GM19324 (cell line): ENCODE data around the gene GARNL3.

Experiments
- ATAC-seq: cut with Tn5 transposase; IDR thresholded peaks from one replicate; pipeline ENCODE4 v1.9.1; 2021; ENCODE audit warnings: mild to moderate bottlenecking, moderate library complexity; ENCODE audit not compliant: unreplicated experiment, low FRiP score

GARNL3 gene

GRCh38 chr9:127398715-127399400, 134.3 kb downstream of the GARNL3 start:
- ATAC-seq, result no peak

DNA sequence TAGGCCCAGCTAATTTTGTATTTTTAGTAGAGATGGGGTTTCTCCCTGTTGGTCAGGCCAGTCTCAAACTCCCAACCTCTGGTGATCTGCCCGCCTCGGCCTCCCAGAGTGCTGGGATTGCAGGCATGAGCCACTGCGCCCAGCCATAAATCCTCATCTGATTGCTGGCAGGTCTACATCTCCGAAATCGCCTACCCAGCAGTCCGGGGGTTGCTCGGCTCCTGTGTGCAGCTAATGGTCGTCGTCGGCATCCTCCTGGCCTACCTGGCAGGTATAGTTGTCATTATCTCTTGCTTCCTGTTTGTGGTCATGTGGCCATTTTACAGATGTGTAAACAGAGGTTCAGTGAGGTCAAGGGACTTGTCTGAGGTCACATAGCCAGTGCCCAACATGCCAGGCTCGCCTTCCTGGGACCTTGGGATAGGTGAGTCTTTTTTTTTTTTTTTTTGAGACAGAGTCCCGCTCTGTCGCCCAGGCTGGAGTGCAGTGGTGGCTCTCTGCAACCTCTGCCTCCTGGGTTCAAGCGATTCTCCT, 135.2 kb downstream of the GARNL3 start:
- ATAC-seq, result no peak

- ATAC-seq, result no peak
These were observed 138.0 kb downstream of the GARNL3 start for GRCh38 chr9:127402401-127403090.

DNA sequence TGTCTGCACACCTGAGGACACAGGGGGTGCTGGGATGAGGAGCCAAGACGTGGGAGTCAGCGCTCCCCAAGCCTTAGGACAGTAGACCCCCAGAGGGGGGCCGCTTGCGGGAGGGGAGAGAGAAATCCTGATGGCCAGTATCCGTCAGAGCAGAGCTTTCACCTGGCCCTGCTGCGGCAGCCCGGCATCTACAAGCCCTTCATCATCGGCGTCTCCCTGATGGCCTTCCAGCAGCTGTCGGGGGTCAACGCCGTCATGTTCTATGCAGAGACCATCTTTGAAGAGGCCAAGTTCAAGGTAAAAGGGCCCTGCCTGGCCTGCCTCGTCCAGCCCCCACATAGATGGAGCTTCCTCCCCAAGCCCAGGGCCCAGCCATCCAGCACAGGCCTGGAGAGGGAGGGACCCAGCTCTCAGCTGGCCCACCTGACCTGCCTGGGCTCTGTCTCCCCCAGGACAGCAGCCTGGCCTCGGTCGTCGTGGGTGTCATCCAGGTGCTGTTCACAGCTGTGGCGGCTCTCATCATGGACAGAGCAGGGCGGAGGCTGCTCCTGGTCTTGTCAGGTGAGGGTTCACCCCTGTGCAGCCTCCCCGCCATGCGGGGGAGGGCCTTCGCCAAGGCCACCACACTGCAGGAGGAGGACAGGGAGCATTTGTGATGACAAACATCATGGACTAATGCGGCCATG, 139.1 kb downstream of the GARNL3 start:
- ATAC-seq, result no peak

- ATAC-seq, result no peak
These were observed 140.1 kb downstream of the GARNL3 start for GRCh38 chr9:127404631-127405030.

DNA sequence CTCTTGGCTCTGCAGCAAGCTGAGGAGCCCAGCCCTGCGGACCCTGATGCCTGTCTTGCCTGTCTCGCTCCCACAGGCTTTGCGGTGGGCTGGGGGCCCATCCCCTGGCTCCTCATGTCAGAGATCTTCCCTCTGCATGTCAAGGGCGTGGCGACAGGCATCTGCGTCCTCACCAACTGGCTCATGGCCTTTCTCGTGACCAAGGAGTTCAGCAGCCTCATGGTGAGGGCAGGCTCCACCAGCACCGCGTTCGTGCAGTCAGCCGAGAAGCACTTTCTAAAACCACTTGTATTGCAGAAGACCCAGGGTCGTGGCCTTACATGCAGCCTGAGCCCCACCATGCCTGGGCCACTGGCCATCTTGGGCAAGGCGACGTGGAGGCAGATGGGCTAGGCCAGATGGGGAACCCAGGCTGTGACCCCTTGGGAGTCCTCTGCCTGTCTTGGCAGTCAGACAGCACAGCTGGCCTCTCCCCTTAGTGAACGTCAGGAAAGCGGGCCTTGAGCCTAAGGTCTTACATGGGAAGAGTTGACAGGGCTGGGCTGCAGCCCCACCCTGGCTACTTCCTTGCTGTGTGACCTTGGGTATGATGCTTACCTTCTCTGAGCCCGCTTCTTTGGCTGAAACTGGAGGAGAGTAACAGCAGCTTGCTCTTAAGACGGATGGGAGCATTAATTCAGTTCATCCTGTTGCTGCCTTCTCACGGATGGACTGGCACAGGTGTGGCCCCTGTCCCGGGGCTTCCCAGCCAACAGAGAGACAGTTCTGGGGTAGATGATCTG, 141.0 kb downstream of the GARNL3 start:
- no peak for ATAC-seq

GRCh38 chr9:127406799-127407491, 142.4 kb downstream of the GARNL3 start:
- no peak for ATAC-seq

- ATAC-seq, result no peak
These were observed 142.9 kb downstream of the GARNL3 start for GRCh38 chr9:127407492-127407843.

- ATAC-seq, result no peak
These were observed 146.5 kb downstream of the GARNL3 start for GRCh38 chr9:127411122-127411521.

GRCh38 chr9:127415141-127415540, 150.6 kb downstream of the GARNL3 start:
- no peak for ATAC-seq

DNA sequence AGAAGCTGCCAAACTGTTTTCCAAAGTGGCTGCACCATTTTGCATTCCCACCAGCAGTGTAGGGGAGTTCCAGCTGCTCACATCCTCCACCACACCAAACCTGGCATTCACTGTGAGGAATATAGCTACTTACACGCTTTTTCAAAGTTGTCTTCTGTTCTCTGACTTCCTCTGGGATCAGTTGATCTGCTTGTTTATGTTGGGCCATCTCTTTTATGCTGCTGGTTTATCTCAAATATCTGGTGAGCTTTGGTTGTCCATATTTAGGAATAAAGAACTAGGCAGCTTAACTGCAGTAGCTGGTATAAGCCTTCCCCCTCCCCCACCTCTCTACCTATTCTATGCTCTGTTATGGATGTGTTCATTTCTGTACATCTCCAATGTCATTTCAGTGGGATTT, 151.1 kb downstream of the GARNL3 start:
- ATAC-seq, result no peak

- ATAC-seq, result no peak
These were observed 152.8 kb downstream of the GARNL3 start for GRCh38 chr9:127417131-127418036.

- ATAC-seq, result no peak
These were observed 153.5 kb downstream of the GARNL3 start for GRCh38 chr9:127418037-127418471.

GRCh38 chr9:127419348-127419747, 154.8 kb downstream of the GARNL3 start:
- no peak for ATAC-seq

DNA sequence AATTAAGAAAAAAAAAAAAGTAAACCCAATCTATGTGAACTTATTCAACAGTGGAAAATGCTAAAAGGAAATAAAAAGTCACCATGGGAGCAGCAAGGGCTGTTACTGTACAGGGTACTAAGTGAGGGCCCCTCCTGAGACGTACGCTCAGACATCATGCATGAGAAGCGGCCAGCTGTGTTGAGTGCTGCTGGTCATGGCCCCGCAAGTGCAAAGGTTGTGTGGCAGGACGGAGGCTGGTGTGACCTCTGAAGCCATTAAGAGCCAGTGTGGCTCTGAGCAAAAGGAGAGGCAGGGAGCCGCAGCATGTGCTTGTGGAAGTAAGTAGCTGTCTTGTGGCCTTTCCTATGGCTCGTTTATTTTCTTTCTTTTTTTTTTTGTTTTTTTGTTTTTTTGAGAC, 156.5 kb downstream of the GARNL3 start:
- ATAC-seq, result no peak

GRCh38 chr9:127422133-127422782, 157.7 kb downstream of the GARNL3 start:
- no peak for ATAC-seq

GRCh38 chr9:127422787-127423186, 158.2 kb downstream of the GARNL3 start:
- no peak for ATAC-seq

DNA sequence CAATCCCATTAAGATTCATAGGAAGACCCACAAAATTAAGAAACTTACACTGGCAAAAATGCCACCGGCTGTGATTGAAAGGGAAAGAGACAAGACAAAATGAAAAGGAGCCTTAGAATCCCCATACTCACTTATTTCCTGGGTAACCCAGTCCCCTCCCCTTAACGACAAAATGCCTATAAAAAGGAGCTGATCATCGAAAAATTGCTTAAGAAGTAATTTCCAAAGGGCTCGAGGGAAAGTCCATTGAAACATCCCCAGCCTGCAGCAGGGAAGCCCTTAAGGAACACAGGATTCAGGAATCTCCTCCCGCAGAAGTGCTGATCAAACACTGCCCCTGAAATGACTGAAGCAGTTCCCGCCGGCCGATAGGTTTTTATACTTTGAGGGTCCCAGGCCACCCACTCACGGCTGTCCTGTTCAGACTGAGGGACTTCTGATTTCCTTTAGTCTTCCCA, 158.9 kb downstream of the GARNL3 start:
- ATAC-seq, result no peak
